RWPE1 (cell line): ENCODE results near the gene WNT9A.

Experiments used
- CTCF ChIA-PET: fragments of 350-600 bp; sonication (Branson Sonifier 250); formaldehyde crosslinking; extraction: SDS; loops from one replicate; lab custom pipeline; 2021; lab: Yijun Ruan, JAX
- POLR2A ChIA-PET: fragments of 400-600 bp; formaldehyde crosslinking; extraction: SDS; loops from one replicate; lab custom pipeline; 2020; ENCODE audit warnings: antibody characterized with exemption; ENCODE audit not compliant: low non-redundant PET; lab: Yijun Ruan, JAX
- DNase-seq: peaks from one replicate; pipeline ENCODE4 v3.0.0; 2012; ENCODE audit warnings: low spot score
- H3K27ac ChIP-seq: fragments of 450-650 bp; 2 replicates; pipeline ENCODE4 v1.5.1; 2017
- CTCF ChIP-seq: fragments of 450-650 bp; conservative IDR thresholded peaks from 2 replicates; pipeline ENCODE4 v1.5.1; 2017; ENCODE audit warnings: low read depth, mild to moderate bottlenecking

WNT9A gene

GRCh38 chr1:227920896-227921295 is 26.8 kb downstream of the WNT9A start:
- CTCF ChIA-PET, result no interaction called here
- H3K27ac ChIP-seq, result no peak overlapping the region
- POLR2A ChIA-PET, result no interaction called here
- DNase-seq, result no peak
- no peak for TF ChIP-seq CTCF

GRCh38 chr1:227920426-227920825 is 27.3 kb downstream of the WNT9A start:
- ChIA-PET CTCF (interaction anchor here (0.7 kb wide), 1 partner anchor 434 kb away, joined by 4 read pairs; no protein-coding TSS in a partner anchor), POLR2A (no interaction called here)
- TF ChIP-seq CTCF, result no peak
- no peak for DNase-seq
- H3K27ac ChIP-seq, result no peak overlapping the region

GRCh38 chr1:227919906-227920305 is 27.8 kb downstream of the WNT9A start:
- POLR2A ChIA-PET, result no interaction called here
- no peak for TF ChIP-seq CTCF
- no peak for DNase-seq
- CTCF ChIA-PET, result interaction anchor here (0.7 kb wide), 1 partner anchor 434 kb away, joined by 4 read pairs; no protein-coding TSS in a partner anchor
- no peak overlapping the region for H3K27ac ChIP-seq

GRCh38 chr1:227918736-227919135 is 29.0 kb downstream of the WNT9A start:
- H3K27ac ChIP-seq, result no peak overlapping the region
- no peak for TF ChIP-seq CTCF
- DNase-seq, result no peak
- ChIA-PET POLR2A (no interaction called here), CTCF (no interaction called here)

GRCh38 chr1:227918083-227918700 is 29.5 kb downstream of the WNT9A start:
- TF ChIP-seq CTCF, result no peak
- CTCF ChIA-PET, result no interaction called here
- DNase-seq, result no peak
- POLR2A ChIA-PET, result no interaction called here
- H3K27ac ChIP-seq, result no peak overlapping the region

- peak overlapping the region; percentile 22 for H3K27ac ChIP-seq
- TF ChIP-seq CTCF, result no peak
- no peak for DNase-seq
- ChIA-PET CTCF (no interaction called here), POLR2A (no interaction called here)
Measured at GRCh38 chr1:227917081-227917950, 30.4 kb downstream of the WNT9A start.
